B cell (primary cell): ENCODE measurements around the gene HOXA3.

Experiments used
- EZH2 ChIP-seq: IDR thresholded peaks from 2 replicates; pipeline ENCODE4 v1.6.1; 2012; ENCODE audit warnings: borderline replicate concordance, low read depth, mild to moderate bottlenecking, moderate library complexity, low read length; ENCODE audit not compliant: insufficient read depth, poor library complexity, severe bottlenecking
- TF ChIP-seq, protein P1 (sequence below): fragments of 200-600 bp; IDR thresholded peaks from one replicate; pipeline ENCODE4 v1.8.0; 2022; ENCODE audit warnings: antibody characterized with exemption, mild to moderate bottlenecking

DNA sequence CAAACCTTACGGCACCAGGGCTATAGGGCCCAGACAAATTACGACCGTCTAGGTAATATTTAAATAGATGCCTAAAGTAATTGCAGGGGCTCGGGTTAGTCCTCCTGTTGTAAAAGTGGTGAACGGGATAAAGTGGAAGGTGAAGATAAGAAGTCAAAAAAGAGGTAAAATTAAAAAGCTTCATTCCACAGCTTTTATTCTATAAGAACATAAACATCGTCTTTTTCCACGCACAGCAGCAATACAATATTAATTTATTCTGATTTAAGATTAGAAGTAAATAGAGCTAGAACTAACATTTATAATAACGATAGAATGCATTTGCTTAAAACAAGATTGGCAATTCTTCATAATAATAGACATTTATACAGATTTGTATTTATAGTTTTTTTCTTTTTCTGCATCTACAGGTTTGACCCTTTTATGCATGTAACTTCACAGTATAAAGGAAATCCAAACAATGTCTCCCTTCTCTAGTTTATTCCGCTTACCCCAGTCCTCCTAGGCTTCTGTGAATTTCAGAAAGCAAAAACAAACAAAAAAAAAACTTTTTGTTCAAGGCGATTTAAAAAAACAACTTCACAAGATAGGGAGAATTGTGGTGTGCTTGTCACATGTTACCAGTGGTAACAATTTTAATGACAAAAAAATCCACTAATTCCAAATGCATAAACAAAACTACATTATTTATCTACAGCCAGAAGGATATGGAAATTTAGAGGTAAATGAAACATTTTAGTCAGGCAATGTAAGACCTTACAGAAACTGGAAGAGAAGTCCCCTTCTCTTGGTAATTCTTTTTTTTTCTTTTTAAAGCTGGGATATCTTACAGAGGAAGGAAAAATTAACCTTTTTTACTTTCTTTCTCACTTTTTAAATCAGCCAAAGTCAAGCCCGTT is 18.3 kb upstream of the HOXA3 start:
- TF ChIP-seq, protein P1, sequence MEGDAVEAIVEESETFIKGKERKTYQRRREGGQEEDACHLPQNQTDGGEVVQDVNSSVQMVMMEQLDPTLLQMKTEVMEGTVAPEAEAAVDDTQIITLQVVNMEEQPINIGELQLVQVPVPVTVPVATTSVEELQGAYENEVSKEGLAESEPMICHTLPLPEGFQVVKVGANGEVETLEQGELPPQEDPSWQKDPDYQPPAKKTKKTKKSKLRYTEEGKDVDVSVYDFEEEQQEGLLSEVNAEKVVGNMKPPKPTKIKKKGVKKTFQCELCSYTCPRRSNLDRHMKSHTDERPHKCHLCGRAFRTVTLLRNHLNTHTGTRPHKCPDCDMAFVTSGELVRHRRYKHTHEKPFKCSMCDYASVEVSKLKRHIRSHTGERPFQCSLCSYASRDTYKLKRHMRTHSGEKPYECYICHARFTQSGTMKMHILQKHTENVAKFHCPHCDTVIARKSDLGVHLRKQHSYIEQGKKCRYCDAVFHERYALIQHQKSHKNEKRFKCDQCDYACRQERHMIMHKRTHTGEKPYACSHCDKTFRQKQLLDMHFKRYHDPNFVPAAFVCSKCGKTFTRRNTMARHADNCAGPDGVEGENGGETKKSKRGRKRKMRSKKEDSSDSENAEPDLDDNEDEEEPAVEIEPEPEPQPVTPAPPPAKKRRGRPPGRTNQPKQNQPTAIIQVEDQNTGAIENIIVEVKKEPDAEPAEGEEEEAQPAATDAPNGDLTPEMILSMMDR, result no peak
- no peak for TF ChIP-seq EZH2
